Caco-2 (cell line): ENCODE results near the gene BMPR1B. TPM values are rescaled to one million over a fixed set of nuclear protein-coding genes. Genes with fewer than 3 reads are reported as not detected.

Experiments
- BruUV-seq: library from RNA; stranded (reverse); fragments of 400-500 nt; replicated peaks from 2 replicates; lab custom pipeline; 2021; lab: Mats Ljungman, UMichigan
- CTCF ChIA-PET: fragments of 300-600 bp; sonication (Branson Sonifier 250); formaldehyde crosslinking; loops from one replicate; lab custom pipeline; 2022; ENCODE audit warnings: antibody characterized with exemption; lab: Charles Lee
- POLR2A ChIA-PET: fragments of 300-600 bp; sonication (Branson Sonifier 250); formaldehyde crosslinking; loops from one replicate; lab custom pipeline; 2022; ENCODE audit warnings: antibody characterized with exemption; lab: Charles Lee
- DNase-seq, 2 experiments: peaks; one replicate each; pipeline versions ENCODE4 v3.0.0 to v3.0.0-alpha.2; 2020 to 2022
- H3K27me3 ChIP-seq: replicated peaks from 2 replicates; pipeline ENCODE4 v1.6.0; 2011; ENCODE audit warnings: low read length; ENCODE audit not compliant: control insufficient read depth, insufficient read depth
- H3K36me3 ChIP-seq: 2 replicates; pipeline ENCODE4 v1.5.1; 2011; ENCODE audit warnings: low read length; ENCODE audit not compliant: control insufficient read depth, insufficient read depth
- H3K4me1 ChIP-seq: fragments of 250-450 bp; sonication (Bioruptor Pico); 2 replicates; pipeline ENCODE4 v1.5.1; 2020; ENCODE audit warnings: mild to moderate bottlenecking
- H3K4me3 ChIP-seq: 2 replicates; pipeline ENCODE4 v1.5.1; 2011; ENCODE audit warnings: low read depth, mild to moderate bottlenecking, control low read depth, low read length
- H3K9me3 ChIP-seq: fragments of 250-450 bp; sonication (Bioruptor Pico); 2 replicates; pipeline ENCODE4 v1.5.1; 2020; ENCODE audit warnings: mild to moderate bottlenecking, moderate library complexity
- H3K27ac Mint-ChIP-seq: one replicate; pipeline ENCODE4 v1.8.0; 2022; ENCODE audit warnings: mixed read lengths; ENCODE audit not compliant: unreplicated experiment
- H3K27me3 Mint-ChIP-seq: one replicate; pipeline ENCODE4 v1.8.0; 2022; ENCODE audit warnings: mixed read lengths; ENCODE audit not compliant: insufficient read depth, unreplicated experiment
- H3K36me3 Mint-ChIP-seq: one replicate; pipeline ENCODE4 v1.8.0; 2022; ENCODE audit warnings: mild to moderate bottlenecking, mixed read lengths; ENCODE audit not compliant: insufficient read depth, unreplicated experiment
- H3K4me1 Mint-ChIP-seq: one replicate; pipeline ENCODE4 v1.8.0; 2022; ENCODE audit warnings: low read depth, mixed read lengths; ENCODE audit not compliant: unreplicated experiment
- H3K4me3 Mint-ChIP-seq: one replicate; pipeline ENCODE4 v1.8.0; 2022; ENCODE audit warnings: mild to moderate bottlenecking, moderate library complexity, mixed read lengths; ENCODE audit not compliant: unreplicated experiment
- H3K9me3 Mint-ChIP-seq: one replicate; pipeline ENCODE4 v1.8.0; 2022; ENCODE audit warnings: mixed read lengths; ENCODE audit not compliant: unreplicated experiment
- CTCF ChIP-seq, 2 experiments: fragments of 200-600 bp in 1 of 2; IDR thresholded peaks; 1 replicate in 1 of 2; 2 replicates in 1 of 2; pipeline versions ENCODE4 v1.5.1 to v1.8.0; 2011 to 2022; ENCODE audit warnings: antibody characterized with exemption in 1 of 2, control low read depth in 1 of 2, inconsistent platforms in 1 of 2, low read depth in 1 of 2, low read length in 1 of 2, mild to moderate bottlenecking in 1 of 2, moderate library complexity in 1 of 2; ENCODE audit not compliant: insufficient read depth in 1 of 2, severe bottlenecking in 1 of 2, unreplicated experiment in 1 of 2
- intact Hi-C: fragments of 100-400 bp; cut with micrococcal nuclease; formaldehyde crosslinking; loops from one replicate; pipeline ENCODE4 v1.10.0; 2022; ENCODE audit not compliant: unreplicated experiment
- total RNA-seq: library from RNA; stranded (reverse); gene quantifications from 2 replicates; pipeline ENCODE4 v1.2.3, GENCODE V29; 2022

The BMPR1B gene
- total RNA-seq, 1 experiment from 2014 or later = 8.7 TPM

GRCh38 chr4:95038791-95039190 is 281.0 kb downstream of the BMPR1B start:
- ChIA-PET CTCF (no interaction called here), POLR2A (no interaction called here)
- no peak overlapping the region for H3K4me3 Mint-ChIP-seq
- Histone ChIP-seq H3K36me3 (no peaks in the 10 kb centered on the region), H3K4me1 (no peaks in the 10 kb centered on the region), H3K4me3 (no peak overlapping the region), H3K27me3 (no peaks in the 10 kb centered on the region), H3K9me3 (no peaks in the 10 kb centered on the region)
- no peak for DNase-seq
- TF ChIP-seq CTCF (IDR thresholded peaks at IDR 0.05; ENCODE audit: insufficient read depth in 1 of 2, low read depth in 1 of 2, low read length in 1 of 2, severe bottlenecking in 1 of 2, unreplicated experiment in 1 of 2) = no peak
- no TSS peak for BruUV-seq
- no peak overlapping the region for H3K27ac Mint-ChIP-seq
- peaks cover 21% of the 10 kb centered on the region for H3K9me3 Mint-ChIP-seq
- no peaks in the 10 kb centered on the region for H3K36me3 Mint-ChIP-seq
- H3K4me1 Mint-ChIP-seq = no peaks in the 10 kb centered on the region
- intact Hi-C loops = no loop called here
- H3K27me3 Mint-ChIP-seq = no peaks in the 10 kb centered on the region

- H3K4me3 Mint-ChIP-seq = no peak overlapping the region
- CTCF ChIA-PET = no interaction called here
- no peaks in the 10 kb centered on the region for H3K27me3 Mint-ChIP-seq
- peaks cover 2% of the 10 kb centered on the region for H3K4me1 Mint-ChIP-seq
- DNase-seq = no peak
- no peak overlapping the region for H3K4me3 ChIP-seq
- intact Hi-C loops = loop anchor here (2.0 kb wide), 2 partner anchors 28 to 40 kb away; no protein-coding TSS in a partner anchor
- H3K36me3 ChIP-seq = no peaks in the 10 kb centered on the region
- no peaks in the 10 kb centered on the region for H3K27me3 ChIP-seq
- no peak for TF ChIP-seq CTCF (IDR thresholded peaks at IDR 0.05; ENCODE audit: insufficient read depth in 1 of 2, low read depth in 1 of 2, low read length in 1 of 2, severe bottlenecking in 1 of 2, unreplicated experiment in 1 of 2)
- H3K9me3 ChIP-seq = no peaks in the 10 kb centered on the region
- H3K36me3 Mint-ChIP-seq = no peaks in the 10 kb centered on the region
- H3K9me3 Mint-ChIP-seq = no peaks in the 10 kb centered on the region
- H3K27ac Mint-ChIP-seq = no peak overlapping the region
- peaks cover 8% of the 10 kb centered on the region for H3K4me1 ChIP-seq
- POLR2A ChIA-PET = no interaction called here
- no TSS peak for BruUV-seq
Measured at GRCh38 chr4:95044324-95044837, 286.6 kb downstream of the BMPR1B start.

- Mint-ChIP-seq H3K4me1 (peaks cover 6% of the 10 kb centered on the region), H3K27ac (no peak overlapping the region), H3K27me3 (no peaks in the 10 kb centered on the region), H3K4me3 (no peak overlapping the region), H3K9me3 (no peaks in the 10 kb centered on the region), H3K36me3 (no peaks in the 10 kb centered on the region)
- POLR2A ChIA-PET = no interaction called here
- H3K36me3 ChIP-seq = no peaks in the 10 kb centered on the region
- H3K4me3 ChIP-seq = no peak overlapping the region
- peaks cover 8% of the 10 kb centered on the region for H3K4me1 ChIP-seq
- no peak for TF ChIP-seq CTCF (IDR thresholded peaks at IDR 0.05; ENCODE audit: insufficient read depth in 1 of 2, low read depth in 1 of 2, low read length in 1 of 2, severe bottlenecking in 1 of 2, unreplicated experiment in 1 of 2)
- H3K9me3 ChIP-seq = no peaks in the 10 kb centered on the region
- intact Hi-C loops = loop anchor here (2.0 kb wide), 2 partner anchors 29 to 39 kb away; no protein-coding TSS in a partner anchor
- DNase-seq = peak; percentile 37 to 54
- H3K27me3 ChIP-seq = no peaks in the 10 kb centered on the region
- CTCF ChIA-PET = no interaction called here
- no TSS peak for BruUV-seq
Measured at GRCh38 chr4:95045429-95045828, 287.7 kb downstream of the BMPR1B start.
